Measurements from ENCODE around the gene NDNF.

DNA sequence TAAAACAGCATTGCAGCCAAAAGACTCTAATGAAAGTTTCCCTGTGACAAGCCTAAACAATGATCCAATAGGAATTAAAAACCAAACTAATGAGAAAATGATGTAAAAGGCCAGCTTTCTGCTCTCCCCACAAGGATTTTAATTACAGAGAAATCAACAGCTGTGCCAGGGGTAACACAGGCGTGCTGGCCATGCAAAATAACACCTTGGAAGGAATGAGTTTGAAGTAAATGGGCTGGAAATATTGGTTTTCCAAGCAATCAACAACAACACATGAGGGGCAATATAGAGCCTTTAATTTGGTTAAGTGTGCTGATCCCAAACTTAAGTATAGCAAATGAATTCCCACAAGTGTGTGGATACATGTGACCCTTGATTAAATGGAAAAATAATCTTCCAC, 56.9 kb downstream of the NDNF start:
- TF ChIP-seq, protein P1, sequence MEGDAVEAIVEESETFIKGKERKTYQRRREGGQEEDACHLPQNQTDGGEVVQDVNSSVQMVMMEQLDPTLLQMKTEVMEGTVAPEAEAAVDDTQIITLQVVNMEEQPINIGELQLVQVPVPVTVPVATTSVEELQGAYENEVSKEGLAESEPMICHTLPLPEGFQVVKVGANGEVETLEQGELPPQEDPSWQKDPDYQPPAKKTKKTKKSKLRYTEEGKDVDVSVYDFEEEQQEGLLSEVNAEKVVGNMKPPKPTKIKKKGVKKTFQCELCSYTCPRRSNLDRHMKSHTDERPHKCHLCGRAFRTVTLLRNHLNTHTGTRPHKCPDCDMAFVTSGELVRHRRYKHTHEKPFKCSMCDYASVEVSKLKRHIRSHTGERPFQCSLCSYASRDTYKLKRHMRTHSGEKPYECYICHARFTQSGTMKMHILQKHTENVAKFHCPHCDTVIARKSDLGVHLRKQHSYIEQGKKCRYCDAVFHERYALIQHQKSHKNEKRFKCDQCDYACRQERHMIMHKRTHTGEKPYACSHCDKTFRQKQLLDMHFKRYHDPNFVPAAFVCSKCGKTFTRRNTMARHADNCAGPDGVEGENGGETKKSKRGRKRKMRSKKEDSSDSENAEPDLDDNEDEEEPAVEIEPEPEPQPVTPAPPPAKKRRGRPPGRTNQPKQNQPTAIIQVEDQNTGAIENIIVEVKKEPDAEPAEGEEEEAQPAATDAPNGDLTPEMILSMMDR (conservative IDR thresholded peaks at IDR 0.05 in 1 of 2, IDR thresholded peaks at IDR 0.05 in 1 of 2; ENCODE audit: extremely low read depth in 1 of 2, insufficient read depth in 1 of 2, low read depth in 1 of 2, low read length in 2 of 2): no peak
- TF ChIP-seq EZH2 (IDR thresholded peaks at IDR 0.05; ENCODE audit: borderline replicate concordance, low read length): no peak

All from mammary epithelial cell (primary cell).